DMS79 (cell line): ENCODE results near the gene PPID.
"Not testable (repeated sequence)": the region's sequence is repeated elsewhere in the genome, so short reads cannot be mapped to it uniquely, and the experiment has no call there.

ENCODE experiments used
- DNase-seq: peaks from one replicate; lab custom pipeline; 2025; lab: John Stamatoyannopoulos, UW

Gene PPID

DNA sequence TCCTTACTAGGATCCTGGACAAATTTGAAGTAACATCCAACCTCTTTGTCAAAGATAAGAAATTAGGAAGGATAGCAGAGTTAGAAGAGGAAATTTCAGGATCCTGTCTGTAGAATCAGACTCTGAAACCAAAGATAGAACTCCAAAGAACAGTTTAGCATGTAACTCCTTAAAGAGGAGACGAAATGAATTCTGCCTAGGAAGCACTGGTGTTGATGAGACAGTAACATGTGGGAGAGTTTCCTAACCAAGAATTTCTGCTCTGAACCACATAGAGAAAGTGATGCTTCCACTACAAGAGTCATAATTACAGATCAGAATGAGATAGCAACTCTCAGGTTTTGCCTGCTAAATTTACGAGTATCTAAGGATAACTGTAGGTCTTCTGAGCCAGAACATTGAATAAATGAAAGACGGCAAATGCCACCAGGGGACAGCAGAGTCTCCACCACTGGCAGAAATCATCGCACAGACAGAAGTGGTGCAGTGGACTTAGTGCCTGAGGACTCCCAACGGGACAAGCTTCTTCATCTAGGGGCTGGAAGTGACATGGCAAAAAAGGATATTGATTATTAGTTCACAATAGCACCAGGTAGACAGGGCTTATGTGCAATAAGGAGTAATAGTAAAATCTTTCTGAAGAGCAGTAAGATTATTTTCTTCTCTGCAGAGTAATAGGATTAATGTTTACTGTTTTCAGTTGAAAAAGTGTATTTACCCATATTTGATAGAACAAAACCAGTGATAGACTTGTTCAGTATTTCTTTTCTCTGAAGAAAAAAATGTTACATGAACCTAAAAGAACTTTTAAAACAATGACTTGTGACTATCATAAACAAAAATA, 6.7 kb upstream of the PPID start:
- DNase-seq, result no peak

DNA sequence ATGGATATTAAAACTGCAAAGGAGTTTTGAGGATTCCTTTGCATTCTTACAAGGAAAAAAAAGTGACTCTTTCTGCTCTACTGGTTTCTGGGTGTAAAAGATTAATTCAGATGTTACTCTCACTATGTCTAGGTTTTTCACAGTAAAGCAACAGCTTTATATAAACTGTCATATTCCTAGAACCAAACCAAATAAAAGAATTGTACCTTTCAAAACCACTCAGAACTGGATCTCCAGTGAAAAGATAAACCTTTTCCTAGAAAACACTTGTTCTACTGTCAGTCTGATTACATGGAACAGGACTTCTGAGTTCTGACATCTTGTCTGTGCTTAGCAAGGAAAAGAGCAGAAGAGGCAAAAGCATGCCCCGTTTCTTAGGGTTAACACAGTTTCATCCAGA, 5.0 kb upstream of the PPID start:
- no peak for DNase-seq

DNA sequence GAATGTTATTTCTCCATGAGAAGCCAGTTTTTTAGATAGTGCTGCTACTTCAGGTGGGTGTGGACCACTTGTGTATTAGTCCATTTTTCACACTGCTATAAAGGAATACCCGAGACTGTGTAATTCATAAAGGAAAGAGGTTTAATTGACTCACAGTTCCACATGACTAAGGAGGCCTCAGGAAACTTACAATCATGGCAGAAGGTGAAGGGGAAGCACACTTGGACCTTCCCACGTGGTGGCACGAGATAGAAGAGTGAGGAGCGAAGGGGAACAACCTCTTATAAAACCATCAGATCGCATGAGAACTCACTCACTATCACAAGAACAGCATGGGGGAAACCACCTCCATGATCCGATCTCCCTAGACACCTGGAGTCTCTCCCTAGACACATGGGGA, 3.4 kb upstream of the PPID start:
- DNase-seq, result no peak

DNA sequence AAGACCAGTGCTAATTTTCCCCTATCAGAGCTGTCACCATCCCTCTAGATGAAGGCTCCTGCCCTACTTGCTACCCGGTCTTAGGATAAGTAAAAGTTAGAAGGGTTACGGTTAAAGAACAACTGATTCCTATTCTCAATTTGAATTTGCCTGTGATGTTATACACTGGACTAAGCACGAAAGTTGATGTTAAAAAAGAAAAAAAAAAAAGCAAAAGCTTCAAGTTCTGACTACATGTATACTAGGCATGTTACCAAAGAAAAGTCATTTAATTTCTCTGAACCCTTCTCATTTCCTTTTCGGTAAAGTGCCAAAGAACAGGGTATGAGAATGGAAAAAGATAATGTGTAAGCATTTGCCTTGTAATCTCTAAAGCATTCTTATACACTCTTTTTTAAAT, 1.4 kb upstream of the PPID start:
- no peak for DNase-seq

DNA sequence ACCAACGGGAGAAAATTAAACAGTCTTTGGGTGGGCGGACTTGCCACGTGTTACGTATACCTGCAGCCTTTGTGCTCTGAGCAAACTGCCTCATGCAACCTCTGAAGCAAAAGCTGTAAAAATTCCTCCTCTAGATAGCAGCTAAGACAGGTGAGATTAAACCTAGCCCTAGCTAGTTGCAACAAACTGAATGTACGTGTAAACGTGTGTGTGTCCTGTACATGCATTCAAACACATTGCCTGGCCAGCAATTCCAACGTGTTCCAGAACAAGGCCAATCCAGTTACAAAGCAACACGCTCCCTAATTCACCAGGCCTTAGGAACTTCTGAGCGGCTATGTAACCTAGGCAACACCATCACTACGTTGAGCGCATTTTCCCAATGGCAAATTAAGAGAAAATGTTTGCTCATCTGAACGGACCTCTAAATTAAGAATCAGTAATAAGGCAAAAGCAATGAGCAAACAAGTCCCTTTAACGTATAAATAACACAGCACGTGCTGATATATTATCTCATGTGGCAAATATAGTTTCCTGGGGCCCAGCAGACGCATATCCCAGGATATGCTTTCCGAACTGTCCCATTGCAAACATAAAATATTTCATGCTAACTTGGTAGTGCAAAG, 792 bp downstream of the PPID start:
- DNase-seq, result no peak

DNA sequence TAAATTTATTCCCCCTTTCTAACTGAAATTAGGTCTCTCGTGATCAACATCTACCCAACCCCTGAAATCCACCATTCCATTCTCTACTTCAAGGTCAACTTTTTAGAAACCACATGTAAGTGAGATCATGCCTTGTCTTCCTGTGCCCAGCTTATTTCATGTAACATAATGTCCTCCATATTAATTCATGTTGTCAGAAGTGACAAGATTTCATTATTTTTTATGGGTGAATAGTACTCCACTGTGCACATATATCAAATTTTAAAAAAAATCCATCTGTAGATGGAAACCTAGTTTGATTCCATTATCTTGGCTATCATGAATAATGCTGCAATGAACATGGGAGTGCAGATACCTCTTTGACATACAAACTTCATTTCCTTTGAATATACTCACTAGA, 1.5 kb downstream of the PPID start:
- DNase-seq, result no peak

DNA sequence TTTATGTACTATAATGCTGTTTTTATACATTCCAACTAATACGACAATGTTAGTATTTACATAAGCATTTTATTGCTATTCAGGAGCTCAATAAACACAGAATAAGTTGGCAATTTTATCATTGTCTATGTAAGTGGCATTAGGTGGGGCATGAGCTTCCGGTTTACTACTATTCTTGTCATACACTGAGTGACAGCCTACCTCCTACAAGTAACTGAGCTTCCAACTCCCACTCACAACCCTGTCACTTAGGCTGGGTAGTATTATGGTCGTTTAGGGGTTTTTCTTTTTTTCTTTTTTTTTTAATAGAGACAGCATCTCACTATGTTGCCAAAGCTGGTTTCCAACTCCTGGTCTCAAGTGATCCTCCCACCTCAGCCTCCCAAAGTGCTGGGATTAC, 7.4 kb downstream of the PPID start:
- no peak for DNase-seq

DNA sequence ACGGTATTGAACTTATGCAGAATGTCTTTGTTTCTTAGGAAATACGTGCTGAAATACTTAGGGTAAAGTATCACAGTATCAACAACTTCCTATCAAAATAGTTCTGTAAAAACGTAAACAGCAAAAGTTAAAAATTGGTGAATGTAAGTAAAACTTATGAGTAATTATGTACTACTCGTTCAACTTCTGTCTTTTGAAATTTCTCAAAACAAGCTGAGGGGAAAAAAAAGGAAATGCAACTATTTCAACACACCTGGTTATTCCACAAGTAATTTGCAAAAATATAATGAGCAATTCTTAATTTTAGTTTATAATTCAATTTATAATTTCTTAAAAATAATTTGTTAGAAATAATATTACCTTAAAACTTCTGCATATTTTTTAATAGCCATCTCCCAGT, 8.3 kb downstream of the PPID start:
- no peak for DNase-seq

DNA sequence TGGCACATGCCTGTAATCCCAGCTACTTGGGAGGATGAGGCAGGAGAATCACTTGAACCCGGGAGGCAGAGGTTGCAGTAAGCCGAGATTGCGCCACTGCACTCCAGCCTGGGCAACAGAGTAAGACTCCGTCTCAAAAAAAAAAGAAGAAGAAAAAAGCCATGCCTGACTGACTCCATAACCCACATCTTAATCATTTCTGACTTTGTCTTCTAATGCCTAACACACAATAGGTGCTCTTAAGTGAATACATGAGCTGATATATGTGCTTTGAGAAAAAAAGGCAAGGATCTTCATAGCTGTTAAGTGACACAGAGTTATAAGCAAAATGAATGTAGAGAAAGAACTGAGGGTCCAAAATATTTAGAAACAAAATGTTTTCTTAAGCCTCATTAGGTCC, 10.6 kb downstream of the PPID start:
- DNase-seq, result not testable (repeated sequence)

DNA sequence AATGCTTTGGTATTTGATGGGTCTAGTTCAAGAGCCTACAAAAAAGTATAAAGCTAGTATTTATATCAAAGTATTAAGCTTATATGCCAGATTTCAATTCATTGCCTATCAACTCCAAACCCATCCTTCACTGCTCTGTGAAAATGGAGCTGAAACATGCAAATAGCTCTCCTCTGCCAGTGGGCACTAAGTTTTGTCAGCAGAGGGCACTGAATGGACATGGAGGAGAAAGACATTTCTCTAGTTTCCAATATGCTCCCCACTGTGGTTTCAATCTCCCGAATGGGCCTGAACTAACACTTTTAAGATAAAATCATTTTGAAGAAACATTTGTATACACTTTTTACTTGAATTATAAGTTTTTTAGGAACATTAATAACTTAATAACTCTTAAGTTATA, 12.4 kb downstream of the PPID start:
- DNase-seq, result no peak

DNA sequence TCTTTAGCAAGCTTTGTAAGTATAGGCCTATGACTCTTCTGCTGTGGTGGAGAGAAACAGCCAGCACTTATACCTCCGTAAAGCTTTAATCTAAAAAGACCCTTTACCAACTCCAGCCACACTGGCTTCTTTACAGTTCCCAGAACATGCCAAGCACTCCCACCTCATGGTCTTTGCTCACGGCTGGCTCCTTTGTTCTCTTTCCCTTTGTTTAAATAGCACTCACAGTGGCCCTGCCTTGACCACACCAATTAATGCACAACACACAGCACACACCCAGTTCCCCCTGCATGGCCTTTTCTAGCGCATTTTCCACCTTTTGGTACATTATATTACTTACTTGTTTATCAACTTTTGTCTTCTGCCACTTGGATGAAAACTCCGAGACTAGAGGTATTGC, 18.9 kb downstream of the PPID start:
- DNase-seq, result no peak

DNA sequence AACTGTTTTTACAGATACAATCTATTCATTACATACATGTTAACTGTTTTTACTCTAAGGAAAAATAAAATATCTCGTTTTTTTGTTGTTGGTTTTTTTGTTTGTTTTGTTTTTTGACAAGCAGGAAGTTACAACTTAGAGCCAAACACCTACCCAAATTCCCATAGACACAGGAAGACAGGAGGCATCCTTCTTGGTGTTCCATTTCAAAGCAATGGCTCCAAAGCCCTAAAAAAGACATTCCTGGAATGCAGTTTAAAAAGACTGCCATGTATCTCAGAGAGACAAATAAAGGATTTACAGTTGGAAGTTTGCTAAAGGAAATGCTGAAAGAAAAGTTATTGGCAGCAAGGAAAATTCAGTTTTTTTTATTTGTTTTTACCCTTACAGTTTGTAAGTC, 34.4 kb downstream of the PPID start:
- DNase-seq, result no peak

DNA sequence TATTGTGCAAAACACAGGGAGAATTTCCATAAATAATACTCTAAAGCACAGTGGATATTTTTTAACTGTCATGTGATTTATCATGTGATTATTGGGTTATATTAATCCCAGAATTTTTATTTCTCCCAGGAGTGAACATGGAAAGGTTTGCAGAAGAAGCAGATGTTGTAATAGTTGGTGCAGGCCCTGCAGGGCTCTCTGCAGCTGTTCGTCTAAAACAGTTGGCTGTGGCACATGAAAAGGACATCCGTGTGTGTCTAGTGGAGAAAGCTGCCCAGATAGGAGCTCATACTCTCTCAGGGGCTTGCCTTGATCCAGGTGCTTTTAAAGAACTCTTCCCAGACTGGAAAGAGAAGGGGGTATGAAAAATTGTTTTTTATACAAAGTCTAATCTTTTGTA, 41.1 kb downstream of the PPID start:
- DNase-seq, result no peak

DNA sequence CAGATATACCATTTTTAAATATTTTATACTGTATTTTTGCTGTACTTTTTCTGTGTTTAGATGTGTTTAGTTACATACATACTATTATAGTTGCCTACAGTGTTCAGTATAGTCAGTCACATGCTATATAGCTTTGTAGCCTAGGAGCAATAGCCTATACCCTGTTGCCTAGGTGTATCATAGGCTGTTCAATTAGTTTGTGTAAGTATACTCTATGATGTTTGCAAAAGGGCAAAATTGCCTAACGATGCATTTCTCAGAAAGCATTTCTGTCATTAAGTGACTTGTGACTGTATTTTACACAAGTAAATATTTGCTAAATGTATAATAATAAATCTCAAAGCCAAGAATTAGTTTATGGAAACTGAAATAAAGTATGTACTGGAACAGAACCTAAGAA, 41.6 kb downstream of the PPID start:
- DNase-seq, result no peak

DNA sequence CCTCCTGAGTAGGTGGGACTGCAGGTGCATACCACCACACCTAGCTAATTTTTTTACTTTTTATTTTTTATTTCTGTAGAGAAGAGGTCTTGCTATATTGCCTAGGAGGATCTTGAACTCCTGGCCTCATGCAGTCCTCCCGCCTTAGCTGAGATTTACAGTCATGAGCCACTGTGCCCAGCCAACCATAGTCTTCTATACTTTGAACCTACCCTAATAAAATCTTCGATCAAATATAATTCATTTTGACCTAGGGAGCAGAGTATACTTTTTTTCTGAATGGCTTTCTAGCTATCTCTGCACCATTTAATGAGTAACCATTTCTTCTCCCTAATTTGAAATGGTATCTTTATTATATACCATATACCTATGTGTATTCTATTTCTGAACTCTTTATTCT, 44.4 kb downstream of the PPID start:
- DNase-seq, result no peak

DNA sequence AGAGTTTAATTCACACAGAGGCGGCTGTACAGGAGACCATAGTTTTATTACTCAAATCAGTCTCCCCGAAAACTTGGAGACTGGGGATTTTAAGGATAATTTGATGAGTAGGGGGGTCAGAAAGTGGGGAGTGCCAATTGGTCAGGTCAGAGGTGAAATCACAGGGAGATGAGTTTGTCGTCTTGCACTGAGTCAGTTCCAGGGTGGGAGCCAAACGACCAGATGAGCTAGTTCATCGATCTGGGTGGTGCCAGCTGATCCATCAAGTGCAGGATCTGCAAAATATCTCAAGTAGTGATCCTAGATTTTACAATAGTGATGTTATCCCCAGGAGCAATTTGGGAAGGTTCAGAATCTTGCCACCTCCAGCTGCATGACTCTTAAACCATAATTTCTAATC, 47.1 kb downstream of the PPID start:
- no peak for DNase-seq

DNA sequence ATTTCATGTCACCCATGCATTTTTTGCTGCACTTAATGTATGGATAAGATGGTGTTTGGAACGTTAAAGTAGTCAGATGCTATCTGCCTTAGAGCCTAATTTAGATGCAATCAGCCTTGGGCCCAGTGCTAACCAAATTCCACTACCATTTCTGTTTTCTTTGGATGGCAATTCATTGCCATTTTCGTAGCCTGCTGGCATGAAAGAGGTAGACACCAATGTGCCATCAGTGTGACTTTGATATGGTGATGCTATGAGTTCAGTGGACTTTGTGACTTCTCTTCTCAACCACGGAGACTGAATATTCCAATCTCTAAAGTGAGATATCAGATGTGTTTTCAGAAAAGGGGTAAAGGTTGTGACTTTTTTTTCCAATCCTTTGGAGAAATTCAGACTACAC, 49.6 kb downstream of the PPID start:
- no peak for DNase-seq

DNA sequence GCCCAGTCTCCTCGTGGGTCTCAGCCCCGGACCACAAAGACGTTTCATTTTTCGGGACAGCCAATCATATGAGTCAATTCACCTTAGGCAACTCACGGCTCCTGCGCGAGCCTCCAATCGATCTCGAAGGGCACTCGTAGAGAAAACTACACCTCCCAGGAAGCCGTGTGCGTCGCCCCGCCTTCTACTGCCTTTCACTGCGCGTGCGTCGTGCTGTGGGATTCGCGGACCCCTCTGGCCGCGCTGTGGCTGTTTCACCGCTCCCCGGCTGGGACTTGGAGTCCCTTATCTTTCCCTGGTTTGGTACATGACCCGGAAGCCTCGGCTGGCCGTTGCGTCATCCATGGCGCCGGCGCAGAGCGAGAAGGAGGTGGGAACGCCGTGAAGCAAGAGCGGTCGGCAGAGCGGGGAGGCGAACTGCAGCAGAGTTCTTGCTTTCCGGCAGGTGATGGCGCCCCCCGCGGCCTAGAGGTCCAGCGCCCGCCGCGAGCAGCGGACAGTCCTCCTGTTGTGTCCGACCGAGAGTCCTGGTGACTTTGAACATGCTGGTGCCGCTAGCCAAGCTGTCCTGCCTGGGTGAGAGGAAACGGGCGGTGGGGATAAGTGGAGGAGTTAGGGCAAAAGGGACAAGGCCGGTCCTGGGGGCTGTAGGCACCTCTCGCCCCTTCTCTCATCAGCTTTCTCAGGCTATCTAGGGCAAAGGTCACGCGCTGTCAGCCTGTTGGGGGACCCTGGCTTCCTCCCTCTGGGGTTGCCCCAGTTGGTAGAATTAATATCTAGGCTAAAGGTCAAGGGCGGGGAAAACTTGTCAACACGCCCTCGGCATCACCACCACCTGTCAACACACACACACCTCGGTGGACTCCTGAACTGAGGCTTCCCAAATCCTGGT, 51.0 kb downstream of the PPID start, which contains the start of gene ETFDH:
Gene ETFDH, plus strand, starts transcription at position 382 of the 892 bp plus-strand sequence. Its CDS starts 161 bp downstream, at position 543.
- peak; percentile 83 for DNase-seq

DNA sequence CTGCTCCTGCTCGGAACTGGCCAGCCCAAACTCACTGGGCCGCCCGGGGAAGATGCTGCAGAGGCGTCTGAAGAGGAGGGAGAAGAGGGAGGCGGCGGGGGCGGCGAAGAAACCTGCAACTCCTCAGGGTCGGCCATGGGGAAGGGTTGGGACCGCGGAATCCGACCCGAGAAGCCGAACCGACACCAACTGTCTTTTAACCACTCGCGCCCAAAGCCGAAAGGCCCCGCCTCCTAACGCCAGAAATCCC, 51.6 kb downstream of the PPID start, which contains the start of gene C4orf46:
Gene C4orf46, minus strand, starts transcription at position 223 of the 250 bp plus-strand sequence. Its CDS starts 86 bp downstream, at position 137.
- DNase-seq, result no peak

DNA sequence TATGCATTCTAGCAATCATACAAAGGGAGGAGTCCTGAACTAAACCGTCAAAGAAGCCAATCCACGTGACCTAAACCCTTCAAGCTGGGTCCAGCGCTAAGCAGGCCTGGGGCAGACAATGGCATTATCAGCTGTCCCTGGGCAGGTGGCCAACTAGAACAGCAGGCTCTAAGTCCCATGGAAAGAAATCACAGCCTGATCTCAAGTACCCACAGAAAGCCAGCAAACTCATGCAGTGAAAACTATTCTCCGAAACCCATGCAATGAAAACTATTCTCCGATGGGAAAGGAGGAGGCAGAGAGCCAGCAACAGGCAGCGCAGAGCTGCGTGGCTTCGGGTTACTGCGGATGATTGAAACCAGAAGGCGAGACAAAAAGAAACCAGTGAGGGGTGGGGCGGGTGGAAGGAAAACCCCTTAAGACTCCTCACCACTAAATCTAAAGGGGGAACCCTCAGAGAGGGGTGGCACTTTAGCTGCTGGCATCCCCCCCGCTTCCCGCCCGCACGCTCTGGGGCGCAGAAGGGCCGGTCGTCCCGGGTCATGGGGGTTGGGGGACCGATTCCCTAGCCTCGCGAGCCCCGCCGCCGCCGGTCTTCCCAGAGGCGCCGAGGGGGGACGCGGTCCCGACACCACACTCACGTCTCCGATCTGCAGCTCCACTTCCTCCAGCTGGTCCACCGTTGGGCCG, 52.1 kb downstream of the PPID start:
- peak; percentile 28 for DNase-seq

DNA sequence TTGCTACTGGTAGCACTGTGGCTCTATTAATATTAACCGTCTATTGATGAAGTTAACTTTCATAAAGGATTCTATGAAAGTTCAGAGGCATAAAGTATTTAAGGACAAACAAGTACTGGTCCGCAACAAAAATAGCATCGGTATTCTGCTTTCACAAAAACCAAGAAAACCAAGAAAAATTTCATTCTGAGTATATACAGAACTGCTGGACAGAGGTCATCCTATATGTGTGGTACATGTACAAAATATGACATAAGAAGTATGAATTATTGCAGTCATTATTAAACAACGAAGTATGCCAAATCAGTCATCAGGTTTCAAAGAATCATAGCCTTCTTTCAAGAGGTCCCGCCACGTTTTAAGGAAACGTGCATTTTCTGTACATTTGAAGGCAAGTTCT, 53.9 kb downstream of the PPID start:
- DNase-seq, result no peak

DNA sequence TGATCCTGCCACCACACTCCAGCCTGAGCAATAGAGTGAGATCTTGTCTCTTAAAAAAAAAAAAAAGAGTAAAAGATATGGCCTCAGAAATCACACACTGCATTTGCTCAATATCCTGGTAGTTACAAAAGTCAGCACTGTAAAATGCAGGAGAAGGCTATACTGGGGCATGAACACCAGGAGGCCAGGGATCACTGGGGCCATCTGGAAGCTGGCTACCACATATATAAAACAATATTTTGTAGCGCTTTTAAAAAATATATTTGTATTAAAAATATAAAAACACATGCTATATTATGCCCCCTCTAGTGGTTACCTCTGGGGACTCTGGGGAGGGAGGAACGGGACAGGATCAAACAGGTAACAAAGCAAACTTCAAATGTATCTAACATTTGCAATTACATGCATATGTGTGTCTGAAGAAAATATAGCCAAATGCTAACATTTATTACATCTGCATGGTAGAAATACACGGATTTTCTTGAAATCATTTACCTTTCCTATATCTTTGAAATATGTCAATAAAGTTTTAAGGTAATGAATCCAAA, 55.5 kb downstream of the PPID start:
- DNase-seq, result no peak
